DLD1 (cell line): ENCODE measurements around the gene ARMH1.

ENCODE experiments used
- in situ Hi-C: cut with HindIII; loops from 2 replicates; pipeline ENCODE4 v1.10.0; 2017; ENCODE audit warnings: low sequenced_read_pairs

The ARMH1 gene

DNA sequence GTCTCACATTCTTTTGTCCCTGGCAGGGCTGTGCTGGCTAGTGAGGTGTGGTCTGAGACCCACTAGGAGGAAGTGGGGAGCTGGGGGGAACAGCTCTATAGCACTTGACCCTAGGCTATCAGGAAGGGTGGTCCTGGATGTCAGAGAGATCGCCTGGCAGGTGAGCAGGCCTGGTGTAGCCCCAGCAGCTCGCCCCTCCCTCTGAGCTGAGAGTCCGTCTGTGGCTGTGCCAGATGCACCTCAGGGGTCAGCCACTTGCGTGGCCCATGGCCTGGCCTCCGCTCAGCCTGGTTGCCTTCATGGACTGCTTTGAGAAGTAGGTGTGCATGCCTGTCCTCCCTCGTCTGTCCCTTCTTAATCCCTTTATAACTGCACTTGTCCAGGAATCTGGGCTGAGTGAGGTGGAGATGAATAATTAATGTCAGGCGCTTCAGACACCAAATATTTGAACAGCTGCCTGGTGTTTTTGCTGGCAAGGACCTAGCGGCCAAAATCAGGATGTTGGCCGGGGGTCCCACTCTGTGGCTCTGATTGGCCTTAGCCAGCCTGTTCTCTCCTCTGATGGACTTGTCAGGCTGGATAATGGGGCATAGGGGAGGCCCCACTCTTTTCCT lies 30.7 kb upstream of the ARMH1 start:
- in situ Hi-C loops: no loop called here

DNA sequence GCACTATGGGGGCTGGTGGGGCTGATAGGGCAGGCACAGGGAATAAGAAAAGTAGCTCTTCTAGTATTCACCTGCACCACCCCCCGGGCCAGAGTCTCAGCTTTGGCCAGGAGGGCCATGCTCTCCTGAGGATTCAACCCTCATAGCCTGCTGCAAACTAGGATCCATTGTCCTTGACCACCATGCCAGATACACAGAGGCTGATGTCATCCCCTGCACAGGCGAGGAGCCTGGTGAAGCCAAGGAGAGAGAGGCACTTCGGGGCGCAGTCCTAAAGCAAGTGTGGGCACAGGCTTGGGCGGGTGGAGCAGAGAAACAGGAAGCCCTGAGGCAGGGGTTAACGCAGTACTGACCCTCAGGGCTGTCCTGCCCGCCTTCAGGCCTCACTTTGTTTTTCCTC lies 29.7 kb upstream of the ARMH1 start:
- in situ Hi-C loops: no loop called here

DNA sequence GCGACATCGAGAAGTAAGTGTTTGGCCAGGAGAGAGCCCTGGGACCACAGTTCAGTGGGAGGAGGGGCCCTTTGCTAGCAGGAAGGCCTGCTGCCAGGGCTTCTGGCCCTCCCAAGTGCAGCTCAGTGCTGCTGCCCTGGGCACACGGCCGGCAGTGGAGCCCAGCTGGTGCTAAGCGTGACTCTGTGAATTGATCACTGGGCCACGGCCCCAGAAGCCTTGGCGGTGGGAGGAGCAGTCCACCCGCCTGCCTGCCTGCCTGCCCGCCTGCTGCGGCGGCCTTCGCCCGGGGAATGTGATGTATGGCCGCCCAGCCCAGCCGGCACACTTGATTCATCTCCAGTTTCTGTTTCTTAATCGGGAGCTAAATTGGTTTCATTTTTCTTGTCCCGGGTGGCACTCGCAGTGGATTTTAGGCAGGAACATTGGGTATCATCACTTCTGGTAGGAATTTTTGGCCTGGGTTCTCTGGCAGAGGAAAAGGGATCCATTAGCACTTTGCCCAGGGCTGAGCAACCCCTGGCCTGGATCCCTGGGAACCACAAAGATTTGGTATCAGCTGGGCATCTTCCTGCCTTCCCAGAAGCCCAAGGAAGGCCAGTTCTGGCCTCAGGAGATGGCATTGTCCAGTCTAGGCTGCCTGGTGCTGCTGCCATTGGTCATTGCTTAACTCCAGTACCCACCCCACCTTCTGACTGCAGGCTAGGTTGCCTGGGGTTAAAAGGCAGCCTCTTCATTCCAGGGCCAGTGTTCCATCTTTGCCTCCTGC lies 28.9 kb upstream of the ARMH1 start:
- in situ Hi-C loops: no loop called here

DNA sequence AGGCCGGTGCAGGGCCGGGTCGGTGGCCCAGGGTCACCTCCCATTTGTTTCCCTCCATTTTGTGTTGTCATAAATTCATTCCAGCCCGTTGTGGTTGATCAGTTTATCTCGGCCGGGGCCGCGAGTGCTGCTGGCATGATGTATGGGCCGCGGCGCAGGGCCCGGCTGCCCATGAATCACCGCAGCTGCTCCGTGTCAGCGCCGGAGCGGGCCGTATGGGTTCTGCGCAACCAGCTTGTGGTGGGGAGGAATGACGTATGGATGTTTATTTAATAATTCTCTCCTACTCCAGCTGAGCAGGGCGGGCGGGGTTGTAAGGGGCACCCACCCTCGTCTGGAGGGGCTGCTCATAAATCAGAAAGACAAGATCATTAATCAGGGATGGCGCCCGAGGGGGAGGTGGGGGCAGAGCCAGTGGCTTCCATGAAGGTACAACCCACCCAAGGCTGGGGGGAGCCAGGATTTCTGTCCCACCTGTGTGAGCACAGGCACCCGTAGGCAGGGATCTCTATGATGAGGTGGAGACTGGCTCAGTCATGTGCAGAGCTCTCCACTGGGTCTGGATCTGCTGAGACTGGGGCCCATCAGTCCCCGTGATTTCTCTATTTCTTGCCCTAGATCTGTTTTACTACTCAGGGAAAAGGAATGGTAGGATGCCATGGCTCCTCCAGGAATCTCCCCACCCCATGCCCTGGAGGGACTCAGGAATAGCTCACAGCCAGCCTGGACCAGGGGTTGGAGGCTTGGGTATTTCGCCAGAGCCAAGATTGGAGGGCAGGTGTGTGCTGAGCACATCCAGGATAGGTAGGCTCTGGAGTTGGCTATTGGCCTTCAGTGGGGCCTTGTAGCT lies 28.0 kb upstream of the ARMH1 start:
- in situ Hi-C loops: no loop called here

DNA sequence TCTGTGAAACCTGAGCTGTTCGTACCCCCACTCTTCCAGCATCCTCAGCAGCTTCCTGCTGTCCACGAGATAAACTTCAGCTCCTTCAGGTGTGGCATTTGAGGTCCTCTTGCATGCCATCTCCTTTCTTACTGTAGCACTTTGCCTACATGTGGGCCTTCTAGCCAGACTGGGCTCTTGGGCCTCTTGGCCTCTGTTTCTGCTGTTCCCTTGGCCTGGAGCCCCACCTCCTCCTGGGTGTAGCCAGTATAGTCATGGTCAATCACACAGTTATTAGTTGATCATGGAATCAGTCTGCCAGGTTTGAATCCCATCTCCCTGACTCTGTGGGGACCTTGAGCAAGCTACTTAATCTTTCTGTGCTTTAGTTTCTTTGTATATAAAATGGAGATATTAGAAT lies 26.6 kb upstream of the ARMH1 start:
- in situ Hi-C loops: no loop called here

DNA sequence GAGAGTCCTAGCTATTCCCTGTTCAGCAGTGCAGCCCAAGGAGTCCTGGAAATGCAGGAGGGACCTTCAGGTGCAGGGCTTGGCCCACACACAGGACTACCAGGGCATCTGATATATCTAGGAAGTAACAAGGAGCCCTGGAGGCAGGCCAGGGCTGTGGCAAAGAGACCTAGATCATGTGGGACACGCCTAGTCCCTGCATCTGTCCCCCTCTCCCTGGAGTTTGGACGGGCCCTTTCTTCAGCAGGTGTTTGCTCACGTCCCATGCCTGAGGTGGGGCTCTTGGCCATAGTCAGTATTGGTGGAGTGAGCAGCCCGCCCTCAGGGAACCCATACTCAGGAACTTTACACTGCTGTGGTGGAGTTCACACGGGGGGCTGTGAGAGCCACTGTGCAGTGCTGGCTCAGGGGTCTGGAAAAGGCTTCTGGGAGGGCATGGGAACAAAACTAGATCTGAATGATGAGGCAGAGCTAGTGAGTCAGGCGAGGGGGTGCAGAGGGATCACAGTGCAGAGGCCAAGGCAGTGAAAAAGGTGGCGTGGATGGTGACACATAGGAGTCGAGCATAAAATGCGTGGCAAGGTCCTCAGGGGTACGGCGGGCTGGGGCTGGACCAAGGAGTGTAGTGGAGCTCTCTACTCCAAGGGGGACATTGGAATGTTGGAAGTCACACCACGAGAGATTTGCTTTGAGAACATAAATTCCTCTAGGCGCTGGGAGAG lies 25.8 kb upstream of the ARMH1 start:
- in situ Hi-C loops: no loop called here

DNA sequence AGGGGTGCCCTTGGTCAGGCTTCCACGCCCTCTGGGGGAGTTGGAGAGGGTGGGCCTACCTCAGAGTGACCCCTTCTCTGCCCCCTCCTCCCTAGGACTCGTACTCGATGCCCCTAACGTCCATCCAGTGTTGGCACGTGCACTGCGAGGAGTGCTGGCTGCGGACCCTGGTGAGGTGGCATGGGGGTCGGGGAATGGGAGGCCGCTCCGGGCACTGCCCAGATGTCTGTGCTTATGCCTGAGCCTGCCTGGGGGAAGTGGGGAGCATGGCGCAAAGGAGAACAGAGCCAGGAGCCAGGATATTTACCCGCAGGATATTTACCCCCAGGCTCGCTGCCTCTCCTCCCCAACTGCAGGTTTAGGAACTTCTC lies 24.7 kb upstream of the ARMH1 start:
- in situ Hi-C loops: no loop called here

DNA sequence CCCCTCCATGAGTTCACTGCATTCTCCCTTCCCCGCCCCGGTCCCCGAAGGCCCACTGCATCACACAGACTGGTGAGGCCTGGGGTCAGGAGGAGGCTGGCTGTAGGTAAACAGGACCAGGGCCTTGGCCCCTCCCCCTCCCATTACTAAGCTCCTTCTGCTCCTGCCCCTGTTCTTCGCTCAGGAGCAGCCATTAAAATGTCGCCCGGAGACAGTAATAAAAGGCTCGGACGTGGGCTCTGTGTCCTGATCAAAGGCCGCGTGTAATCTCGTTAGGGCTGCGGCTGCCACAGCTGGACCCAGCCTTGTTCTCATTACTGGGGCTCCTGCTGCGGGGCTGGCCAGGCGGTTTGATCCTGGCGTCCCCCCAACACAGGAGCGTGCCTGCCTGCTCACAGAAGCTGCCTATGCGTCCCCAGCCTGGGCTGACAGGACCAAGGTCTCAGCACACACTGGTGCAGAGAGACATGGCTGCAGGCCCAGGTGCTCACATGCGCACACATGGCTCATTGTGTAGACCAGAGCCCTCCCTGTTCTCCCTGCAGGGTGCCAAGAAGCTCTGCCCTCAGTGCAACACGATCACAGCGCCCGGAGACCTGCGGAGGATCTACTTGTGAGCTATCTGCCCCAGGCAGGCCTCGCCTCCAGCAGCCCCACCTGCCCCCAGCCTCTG lies 24.2 kb upstream of the ARMH1 start:
- in situ Hi-C loops: no loop called here

DNA sequence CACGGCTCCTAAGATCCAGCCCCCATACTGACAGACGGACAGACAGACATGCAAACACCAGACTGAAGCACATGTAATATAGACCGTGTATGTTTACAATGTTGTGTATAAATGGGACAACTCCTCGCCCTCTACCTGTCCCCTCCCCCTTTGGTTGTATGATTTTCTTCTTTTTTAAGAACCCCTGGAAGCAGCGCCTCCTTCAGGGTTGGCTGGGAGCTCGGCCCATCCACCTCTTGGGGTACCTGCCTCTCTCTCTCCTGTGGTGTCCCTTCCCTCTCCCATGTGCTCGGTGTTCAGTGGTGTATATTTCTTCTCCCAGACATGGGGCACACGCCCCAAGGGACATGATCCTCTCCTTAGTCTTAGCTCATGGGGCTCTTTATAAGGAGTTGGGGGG lies 23.4 kb upstream of the ARMH1 start:
- in situ Hi-C loops: no loop called here

DNA sequence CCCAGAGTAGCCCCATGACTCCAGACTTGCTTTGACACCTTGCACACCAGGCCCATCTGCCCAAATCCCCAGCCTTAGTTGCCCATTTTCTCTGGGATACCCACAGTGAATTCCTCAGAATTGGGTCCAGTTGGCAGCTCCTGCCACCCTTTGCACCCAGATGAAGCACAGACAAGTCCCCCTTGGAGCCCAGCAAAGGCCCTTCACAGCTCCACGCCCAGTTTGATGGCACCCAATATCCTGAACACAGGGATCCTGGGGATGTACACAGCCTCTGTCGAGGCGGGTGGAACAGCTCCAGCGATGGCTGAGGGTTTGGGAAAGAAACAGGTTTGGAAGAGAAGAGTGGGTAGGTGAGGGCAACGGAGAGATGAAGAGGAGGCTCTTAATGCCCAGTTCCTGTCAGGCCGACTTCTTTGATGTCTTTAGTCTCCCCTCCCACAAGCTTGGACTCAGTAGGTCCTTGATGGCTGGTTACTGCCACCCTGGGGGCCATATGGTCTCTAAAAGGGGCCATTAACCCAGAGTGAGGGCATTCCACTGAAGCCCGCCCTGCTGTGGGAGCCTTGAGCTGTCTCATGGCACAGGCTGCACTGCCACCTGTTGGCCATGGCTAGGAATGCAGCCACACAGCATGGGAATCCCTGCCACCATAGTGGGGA lies 21.9 kb upstream of the ARMH1 start:
- in situ Hi-C loops: no loop called here

DNA sequence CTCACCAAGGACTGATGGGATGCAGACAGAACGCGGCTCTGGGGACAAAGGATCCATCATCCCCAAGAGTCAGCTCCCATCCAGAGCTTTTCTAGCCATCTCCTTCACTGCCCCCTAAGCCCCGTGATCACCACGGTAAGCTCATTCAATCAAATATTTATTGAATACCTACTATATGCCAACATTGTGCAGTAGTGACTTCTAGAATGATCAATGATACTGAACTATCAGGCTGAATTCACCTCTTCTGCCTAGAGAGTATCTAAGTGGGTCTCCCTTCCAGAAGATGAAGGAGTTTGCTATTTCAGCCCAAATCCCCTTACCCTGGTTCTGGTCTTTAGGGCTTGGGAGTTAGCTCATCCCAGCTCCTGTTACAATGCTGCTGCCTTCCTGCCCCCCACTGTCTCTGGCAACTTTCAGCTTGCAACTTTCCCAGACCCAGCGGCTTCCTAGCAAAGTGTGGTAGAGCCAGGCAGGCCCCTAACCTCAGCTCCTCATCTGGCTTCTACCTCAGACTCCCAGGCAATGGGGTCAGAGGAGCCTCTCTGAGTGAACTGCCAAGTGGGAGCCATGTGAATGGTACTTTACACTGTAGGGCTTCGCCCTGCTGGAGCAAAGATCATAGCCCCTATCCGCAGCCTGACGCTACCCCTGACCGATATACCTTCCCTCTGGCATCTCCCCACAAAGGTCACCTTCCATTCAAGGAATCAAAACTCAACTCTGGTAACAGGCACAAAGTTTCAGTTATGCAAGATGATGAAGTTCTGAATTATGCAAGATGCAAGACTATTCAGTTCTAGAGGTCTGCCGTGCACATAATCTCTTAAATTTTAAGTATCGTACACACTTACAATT lies 21.2 kb upstream of the ARMH1 start:
- in situ Hi-C loops: no loop called here

DNA sequence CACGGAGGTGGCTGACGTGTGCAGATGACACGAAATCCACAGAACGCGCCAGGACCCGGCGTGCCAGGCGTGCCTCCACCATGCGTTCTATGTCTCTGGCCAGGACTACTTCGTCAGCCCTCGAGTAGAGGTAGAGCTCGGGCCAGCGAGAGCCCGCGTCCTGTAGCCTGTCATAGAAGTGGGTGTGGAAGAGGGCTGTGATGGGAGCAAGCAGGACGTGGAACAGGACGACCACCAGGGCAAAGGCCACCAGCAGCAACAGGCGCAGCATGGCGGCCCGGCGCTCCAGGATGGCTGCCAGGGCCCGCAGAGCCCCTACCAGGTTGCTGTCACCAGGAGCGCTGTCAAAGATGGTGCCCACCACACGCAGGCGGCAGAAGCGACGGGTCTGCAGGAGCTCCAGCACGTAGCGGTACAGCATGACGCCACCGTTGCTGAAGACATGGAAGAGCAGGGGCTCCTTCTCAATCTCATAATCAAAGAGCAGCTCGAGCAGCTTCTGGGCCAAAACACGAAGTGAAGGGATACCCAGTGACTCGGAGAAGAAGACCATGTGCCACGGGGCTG lies 19.8 kb upstream of the ARMH1 start:
- in situ Hi-C loops: no loop called here

DNA sequence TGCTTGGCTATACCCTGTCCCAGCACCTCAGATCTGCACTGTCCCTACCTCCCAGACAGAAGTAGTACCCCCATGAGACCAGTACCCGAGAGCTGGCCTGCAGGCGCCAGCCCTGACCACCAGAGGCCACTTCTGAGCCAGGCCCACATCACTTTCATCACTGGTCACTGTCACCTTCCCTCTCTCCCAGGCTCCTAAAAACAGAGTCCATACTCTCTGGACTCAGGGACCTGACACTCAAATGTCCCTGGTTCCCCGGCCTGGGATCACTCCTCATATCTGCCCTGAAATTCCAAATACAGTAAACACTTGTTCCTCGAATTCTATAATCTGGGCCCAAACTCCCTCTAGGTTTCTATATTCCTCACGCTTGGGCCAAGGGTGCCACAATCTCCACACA lies 18.9 kb upstream of the ARMH1 start:
- in situ Hi-C loops: no loop called here

DNA sequence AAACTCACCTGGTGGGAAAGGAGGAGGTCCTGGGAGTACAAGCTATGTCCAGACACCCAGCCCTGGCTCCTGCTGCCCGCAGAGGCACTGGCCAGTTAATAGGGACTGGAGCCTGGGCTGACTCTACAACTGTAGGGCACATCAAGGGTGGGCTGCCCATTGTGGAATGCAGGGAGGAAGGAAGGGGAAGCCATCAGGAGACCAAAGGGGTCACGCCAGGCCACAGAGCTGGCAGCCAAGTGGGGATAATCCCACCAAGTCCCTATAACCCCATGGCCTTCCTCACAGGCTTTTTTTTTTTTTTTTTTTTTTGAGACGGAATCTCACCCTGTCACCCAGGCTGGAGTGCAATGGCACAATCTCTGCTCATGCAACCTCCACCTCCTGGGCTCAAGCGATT lies 14.9 kb upstream of the ARMH1 start:
- in situ Hi-C loops: no loop called here

DNA sequence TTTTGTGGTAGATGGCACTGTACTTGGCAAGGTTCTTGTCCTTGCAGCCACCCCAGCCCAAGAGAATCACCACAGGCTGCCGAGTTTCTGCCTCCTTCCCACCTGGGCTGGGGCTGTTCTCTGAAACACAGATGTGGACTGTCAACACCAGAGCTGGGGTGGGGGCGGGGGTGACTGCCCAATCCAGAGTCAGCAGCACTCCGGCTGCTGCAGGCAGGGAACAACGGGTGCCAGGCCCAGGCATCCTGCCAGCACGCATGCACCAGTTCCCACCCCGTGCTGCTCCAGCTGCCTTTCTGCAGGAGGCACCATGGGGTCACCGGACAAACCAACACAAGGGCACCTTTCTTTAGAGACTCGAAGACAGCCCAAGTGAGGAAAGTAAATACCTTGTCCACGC lies 14.3 kb upstream of the ARMH1 start:
- in situ Hi-C loops: no loop called here

DNA sequence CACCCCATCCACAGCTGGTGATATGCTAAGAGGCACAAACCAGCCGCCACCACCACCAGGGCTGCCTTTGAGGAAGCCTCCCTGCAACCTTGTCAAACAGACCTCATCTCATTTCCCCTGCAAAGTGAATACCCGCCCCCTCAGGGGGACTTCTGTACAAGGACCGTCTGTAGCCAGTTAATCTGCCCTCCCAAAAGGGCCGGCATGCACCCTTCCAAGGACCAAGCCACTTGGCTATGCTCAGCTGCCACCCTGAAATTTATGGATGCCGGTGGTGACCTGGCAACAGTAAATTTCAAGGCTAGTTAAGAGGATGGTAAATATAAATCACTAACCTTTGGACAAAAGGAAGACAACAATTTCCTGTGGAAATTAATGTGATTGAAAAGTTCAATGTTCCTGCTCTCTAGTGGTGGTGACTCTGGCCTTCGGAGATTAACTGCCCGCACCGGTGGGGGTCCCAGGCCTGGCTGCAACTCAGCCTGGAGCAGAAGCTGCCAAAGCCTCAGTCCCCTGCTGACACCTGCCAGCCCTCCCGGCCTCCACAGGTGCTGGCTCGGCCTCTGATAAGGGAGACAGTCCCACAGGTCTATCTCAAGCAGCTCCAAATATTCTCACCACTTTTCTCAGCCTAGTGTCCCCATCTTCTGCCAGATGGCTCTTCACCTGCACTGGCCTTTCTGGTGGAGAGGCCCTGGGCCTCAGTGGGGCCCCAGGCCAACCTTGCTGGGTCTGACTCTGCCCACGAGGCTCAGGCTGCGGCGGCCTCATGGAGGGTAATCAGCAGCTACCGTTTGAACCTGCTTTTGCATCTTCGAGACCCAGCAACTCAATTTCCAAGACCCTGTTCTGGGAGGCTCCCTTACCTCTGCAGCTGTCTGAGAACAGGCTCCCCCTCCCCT lies 12.5 kb upstream of the ARMH1 start:
- in situ Hi-C loops: no loop called here

DNA sequence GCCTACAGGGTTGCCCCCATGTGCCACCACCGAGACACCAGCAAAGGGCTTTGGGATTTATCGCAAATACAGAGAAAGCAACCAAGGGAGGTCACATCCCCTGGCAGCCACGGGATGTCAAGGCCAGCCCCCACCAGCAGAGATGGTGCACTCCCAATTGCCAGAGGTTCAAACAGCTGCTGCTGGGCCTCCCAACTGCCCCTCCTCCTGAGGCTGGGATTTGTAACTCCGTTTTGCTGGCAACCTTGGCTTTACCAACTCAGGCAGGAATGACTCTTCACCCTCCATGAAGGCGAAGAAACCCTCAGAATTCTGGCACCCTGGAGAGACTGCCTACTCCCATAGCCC lies 11.9 kb upstream of the ARMH1 start:
- in situ Hi-C loops: no loop called here

DNA sequence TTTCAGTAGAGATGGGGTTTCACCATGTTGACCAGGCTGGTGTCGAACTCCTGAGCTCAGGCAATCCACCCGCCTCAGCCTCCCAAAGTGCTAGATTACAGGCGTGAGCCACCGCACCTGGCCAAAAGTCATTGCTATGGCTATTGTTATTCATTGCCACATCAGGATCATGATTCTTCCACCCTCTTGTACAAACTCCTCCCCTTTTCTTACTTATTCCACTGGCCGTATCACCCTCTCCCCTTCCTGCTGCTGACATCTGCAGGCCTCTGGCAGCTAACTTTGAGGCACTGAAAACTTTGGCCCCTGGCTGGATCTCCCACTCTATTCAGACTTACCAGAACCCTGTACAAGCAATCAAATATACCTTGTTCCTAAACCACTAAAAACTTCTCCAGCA lies 11.1 kb upstream of the ARMH1 start:
- in situ Hi-C loops: no loop called here
